NCI-H345 (cell line): ENCODE measurements around the gene UBAC1.

Experiments used
- DNase-seq: peaks from one replicate; lab custom pipeline; 2025; lab: John Stamatoyannopoulos, UW

Gene UBAC1

DNA sequence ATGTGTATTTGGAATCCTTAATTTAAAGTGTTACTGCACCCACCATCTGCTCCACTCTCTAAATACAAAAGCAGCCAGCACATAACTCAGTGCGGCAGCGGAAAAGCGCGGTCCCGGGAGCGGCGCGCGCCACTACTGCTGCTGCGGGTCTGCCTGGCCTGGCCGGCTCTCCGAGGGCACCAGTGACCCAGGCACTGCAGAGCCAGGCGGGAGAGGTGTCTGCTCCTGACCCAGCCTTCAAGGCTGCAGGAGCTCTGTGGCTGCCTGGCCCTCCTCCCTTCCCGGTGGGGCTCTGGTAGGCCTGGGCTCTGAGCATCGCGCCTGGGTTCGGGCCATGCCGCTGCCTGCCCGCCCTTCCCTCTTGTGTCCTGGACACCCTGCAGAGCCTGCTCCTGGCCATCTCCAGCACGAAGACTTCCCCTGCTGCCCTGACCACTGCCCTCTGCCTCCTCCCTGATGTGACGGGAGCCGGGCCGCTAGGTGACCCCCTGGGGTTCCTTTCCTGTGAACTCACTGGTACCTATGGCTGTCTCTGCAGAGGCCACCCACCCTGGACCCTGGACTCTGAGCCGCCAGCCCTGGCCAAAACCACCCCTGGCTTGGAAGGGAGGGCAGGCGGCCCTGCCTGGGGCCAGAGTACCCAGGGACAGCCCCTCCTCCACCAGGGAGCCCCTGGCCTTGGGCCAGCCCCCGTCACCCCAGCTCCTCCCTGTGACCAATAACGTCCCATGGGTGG is 32.8 kb upstream of the UBAC1 start:
- DNase-seq, result no peak

DNA sequence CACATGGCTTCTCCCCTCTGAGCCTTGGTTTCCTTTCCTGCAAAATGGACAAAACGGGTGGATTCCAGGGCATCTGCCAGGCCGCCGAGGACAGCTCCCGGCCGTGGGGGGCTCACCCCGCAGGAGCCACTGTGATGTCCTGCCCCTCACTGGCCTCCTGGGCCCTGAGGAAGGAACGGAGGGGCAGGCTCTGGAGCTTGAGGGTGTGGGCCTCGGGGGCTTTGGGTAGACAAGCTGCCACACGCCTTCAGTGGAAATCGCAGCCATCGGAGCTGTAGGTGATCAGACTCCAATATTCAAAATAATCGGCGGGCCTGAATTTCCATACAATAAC is 32.2 kb upstream of the UBAC1 start:
- DNase-seq, result no peak

DNA sequence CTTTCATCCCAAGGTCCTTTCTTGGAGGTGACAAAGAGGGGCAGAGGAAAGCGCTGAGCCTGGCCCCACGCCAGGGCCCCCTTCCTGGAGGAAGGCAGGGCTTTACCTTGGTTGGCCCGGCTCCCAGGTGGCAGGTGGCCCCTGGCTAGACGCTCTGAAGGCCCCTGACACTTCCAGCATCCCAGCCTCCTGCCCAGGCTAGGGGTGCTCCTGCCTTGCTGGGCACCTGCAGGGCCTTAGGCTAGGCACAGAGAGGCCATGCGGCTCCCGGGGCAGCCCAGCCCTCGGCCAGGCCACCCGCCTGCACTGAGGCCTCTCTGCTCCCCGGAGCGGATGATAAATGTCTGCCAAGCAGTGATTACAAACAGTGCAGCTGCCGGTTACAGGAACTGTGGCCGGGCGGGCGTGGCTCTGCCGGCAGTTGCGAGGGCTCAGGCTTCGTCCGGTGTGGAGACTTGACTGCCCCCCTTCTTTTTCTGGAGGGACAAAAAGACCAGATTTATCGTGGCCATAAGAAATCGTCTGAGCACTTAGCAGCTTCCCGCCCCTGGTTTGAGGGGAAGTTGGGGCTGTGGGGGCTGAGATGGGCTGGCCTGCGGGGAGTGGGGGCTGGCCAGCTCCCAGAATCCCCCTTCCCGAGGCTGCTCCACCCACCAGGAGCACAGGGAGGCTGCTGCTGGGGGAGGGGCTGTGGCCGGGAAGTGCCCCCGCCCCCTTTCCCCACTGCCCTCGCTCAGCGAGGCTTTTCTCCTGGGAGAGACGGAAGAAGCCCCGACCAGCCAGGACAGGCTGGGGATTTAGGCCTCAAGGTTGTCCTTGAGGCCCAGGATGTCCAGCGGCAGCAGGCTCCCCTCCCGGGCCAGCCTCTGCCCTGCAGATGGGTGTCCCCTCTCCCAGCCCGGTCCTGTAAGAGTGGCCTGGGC is 31.6 kb upstream of the UBAC1 start:
- peak; percentile 75 for DNase-seq

DNA sequence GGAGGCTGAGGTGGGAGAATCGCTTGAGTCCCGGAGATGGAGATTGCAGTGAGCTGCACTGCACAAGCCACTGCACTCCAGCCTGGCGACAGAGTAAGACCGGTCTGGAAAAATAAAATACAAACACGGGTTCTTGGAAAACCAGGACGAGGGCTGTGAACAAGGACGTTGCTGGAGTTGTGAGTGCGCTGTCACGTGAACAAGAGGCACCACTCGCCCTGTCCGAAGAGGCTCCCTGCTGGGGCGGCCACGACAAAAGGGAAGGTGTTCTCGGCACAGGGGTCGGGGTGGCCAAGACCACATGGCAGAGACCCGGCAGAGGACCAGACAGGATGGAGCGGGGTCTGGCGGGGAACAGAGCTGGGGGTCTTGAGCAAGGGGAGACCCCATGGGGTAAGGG is 30.6 kb upstream of the UBAC1 start:
- no peak for DNase-seq

DNA sequence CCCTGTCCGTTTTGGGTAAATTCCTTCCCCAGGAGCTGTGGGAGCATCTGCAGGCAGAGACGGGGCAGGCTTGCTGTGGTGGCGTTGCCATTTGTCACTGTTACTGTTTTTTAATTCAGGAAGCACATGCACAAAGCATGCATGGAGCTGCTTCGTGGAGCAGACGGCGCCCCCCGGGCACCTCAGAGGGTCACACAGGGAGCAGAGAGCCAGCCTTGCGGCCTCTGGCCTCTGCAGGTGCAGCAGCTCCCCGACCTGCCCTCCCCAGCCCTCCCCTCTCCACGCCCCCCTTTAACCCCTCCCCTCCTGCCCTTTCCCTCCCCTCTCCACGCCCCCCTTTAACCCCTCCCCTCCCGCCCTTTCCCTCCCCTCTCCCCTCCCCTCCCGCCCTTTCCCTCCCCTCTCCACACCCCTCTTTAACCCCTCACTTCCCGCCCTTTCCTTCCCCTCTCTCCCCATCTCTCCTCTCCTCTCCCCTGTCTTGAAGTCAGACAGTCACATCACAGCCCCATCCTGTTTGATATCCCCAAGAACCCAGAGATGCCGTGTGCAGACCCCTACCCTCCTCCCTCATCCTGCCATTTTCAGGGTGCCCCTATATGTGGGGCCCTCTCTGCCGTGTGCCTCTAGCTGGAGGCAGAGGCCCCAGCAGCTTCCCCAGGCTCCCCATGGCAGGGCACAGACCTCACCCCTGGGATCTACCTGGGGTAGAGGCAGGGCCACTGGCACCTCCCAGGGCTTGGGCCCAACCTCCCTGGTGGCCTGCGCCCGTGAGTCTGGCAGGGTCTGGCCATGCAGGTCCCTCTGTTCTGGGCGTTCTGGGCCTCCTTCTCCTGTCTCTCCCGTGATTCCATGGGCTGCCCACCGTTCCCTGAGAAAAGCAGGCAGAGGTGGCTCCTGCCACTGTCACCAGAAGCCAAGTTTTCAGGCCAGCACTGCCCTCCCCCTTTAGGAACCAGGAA is 29.6 kb upstream of the UBAC1 start:
- DNase-seq, result peak; percentile 89

DNA sequence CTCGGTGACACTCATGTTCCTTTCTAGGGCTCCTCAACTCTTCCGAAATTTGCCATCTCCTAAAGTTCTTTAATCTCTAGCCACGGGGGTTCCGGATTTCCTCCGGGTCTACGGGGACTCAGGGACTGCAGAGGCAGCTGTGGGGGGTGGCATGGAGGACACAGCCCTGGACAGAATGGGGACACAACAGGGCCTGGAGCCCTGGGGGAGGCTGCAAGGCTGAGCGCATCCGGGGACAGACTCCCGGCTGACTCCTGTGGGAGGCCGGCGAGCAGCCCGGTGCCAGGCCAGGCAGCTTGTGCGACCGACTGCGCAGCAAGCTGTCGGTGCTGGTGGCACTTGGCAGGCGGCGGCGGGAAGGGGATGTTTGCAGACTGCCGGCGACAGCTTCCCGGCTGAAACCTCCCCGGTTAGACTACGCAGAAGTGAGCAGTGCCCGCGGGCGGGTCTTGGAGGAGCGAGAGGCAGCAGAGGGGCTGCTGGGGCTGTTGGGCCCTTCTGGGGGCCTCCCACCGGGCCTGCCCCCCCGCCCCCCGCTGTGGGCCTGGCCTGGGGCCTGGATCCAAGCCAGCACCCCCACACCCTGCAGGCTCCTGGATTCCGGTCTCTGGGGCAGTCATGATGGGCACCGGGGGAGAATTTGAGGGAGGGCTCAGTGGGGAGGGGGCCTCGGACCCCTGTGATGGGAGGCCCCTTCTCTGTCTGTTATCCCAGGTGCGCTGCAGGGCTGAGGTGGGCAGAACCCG is 28.7 kb upstream of the UBAC1 start:
- peak; percentile 63 for DNase-seq

DNA sequence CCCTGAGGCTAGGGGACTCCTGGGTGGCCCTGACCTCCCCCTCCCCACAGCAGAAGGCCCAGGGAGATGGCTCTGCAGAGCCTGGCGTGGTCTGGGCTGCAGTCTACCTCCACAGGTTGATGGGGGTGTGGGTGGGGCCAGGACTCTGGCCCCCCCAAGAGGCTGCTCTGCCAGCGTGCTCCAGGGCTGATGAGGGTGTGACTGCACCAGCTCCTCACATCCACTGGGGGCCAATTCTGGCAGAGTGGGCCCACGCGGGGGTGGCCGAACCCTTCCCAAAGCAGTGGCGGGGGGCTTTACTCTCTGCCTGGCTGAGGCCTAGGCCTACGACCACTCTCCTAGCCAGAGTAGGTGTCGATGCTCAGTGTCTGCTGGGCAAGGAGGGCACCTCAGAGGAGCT is 28.0 kb upstream of the UBAC1 start:
- no peak for DNase-seq

DNA sequence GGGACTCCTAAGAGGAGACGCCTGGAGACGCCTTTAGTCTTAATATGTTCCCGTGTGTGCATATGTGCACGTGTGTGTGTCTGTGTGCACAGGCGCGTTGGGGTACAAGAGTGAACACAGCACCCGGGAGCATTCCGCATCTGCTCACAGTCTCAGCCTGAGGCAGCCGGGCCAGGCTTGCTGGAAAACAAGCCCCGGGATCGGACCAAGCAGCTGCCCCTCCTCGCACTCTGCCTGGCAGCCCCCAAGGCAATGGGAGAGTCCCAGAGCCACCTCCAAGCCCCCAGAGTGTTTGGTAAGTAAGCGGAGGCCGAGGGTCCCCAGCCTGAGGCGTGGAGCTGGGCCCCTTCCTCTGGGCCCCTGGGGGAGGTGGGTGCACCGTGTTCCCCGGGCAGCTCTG is 27.3 kb upstream of the UBAC1 start:
- no peak for DNase-seq

DNA sequence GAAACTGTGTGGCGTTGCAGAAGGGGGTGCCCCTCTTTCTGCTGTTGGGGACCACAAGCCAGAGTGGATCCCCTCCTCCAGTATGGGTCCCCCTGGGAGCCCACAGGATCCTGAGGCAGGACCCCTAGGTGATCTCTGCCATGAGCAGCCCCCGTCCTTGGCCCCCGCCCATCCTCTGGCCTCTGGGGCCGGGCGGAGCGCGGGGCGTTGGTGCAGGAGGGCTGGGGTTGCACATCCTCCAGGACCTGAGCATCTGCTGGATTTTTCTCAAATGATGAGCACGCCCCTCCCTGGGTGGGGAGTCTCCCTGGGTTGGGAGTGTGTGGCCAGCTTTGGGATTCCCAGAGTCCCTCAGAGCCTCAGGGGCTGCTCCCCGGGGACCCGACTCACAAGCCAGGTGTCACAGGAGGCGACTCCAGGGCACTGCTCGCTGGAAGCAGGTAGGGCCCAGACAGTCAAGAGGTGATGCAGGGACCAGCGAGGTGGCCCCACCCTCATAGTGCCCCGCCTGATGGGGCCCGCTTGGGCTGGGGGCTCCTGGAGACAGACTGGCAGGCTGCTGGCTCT is 26.7 kb upstream of the UBAC1 start:
- no peak for DNase-seq

DNA sequence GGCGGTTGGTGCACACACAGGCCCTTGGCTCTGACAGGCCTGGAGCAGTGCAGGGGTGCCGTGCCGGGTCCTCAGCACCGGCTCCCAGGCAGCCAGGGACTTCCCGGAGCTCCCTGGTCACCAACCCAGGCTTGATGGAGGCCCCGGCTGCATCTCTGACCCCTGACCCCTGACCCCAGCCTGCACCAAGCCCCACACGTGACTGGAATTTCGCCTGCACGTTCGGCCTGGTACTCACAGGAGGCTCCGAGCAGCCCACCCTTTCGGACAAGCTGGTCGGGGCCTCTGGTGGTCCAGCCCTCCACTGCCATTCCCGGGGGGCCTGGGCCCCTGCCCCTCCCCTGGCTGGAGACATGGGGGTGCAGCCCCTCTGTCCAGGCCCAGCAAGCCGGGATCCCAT is 25.4 kb upstream of the UBAC1 start:
- no peak for DNase-seq

DNA sequence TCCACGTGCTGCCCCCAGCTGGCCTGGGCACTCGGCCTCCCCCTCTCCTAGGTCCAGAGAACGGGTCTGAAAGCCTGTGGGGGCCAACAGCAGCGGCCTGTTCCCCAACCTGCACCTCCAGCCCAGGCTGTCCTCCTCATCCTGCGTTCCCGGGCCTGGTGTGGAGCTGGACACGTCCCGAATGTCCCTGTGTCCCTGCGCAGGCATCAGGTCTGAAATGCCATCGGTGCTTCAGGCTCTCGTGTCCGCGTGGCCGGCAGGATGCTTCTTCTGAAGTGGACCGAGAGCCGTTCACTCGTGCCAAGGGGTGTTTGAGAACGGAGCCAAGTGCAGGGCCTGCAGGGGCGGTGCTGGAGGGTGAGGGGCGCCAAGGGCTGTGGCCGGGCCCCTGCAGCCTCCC is 24.7 kb upstream of the UBAC1 start:
- DNase-seq, result no peak

DNA sequence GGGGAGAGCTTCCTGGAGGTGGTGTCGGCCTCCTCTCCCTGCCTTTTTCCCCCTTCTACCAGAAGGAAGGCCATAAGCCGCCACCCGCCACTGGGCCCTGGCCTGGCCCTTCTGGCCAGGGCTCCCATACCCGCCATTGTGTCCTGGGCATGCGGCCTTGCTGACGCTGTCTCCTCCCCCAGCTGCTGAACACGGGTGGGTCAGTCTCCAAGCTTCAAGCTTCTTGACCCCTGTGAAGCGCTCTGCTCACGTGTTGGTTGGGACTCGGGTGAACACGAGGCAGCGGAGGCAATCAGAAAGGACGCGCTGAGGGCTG is 24.2 kb upstream of the UBAC1 start:
- no peak for DNase-seq

DNA sequence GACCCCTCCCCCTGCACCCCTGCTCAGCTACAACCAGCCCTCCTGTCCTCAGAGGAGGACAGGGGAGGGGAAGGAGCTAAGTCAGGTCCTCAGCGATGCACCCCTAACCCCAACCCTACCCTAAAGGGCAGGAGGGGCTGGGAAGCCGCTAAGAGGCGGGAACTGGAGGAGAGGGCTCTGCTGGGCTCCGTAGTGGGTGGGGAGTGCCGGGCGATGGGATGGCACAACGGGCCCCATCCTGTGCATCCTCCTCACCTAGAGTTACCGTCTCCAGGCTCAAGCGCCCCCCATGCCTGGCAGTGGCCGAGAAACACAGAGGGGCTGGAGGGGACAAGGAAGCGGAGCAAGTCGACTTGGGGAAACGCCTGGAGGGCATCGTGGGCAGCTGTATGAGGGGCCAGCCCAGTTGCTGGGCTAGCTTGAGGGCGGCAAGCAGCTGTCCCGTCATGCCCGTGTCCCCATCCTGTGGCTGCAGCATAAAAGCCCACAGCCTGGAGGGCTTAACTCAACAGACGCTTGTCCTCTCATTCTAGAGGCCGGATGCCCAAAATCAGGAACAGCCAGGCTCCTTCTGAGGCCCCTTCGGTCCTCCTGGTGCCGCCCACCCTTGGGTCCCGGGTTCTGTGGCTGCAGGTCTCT is 23.0 kb upstream of the UBAC1 start:
- DNase-seq, result no peak

DNA sequence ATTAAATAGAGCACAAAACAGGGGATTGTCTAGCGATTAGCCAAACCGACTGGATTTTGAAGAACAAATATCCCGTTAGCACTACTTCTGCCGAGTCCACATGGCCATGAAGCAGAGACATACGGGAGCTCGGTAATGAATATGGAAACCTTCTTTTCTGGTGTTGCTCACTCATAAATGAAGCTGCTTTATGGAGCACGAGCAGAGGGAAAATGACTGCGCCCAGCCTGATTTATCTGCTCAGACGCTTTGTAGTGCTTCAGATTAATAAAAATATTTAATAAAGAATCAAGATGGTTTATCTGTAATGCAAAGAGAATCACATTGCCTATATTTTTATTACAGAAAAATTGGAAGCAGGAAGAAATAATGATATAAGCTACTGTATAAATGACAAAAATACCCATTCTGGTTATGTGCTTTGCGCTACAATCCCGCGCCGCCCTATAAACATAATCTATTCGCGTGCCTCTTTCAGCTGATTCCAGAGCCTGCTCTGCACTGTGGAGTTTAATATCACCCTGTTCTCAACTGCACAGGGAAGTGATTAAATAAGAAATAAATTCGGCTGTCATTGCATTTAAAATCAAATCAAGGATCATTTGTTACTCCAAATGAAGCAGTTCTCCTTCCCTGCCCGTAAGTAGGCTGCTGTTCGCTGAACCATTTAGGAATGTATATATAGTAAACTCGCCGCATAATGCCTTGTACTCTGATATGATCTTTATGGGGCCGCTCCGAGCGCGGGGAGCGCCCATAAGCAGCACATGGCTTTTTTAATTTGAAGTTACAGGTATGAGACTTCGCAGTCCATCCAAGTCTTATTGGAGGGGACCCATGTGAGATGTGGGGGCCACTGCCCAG is 22.3 kb upstream of the UBAC1 start:
- DNase-seq, result no peak

DNA sequence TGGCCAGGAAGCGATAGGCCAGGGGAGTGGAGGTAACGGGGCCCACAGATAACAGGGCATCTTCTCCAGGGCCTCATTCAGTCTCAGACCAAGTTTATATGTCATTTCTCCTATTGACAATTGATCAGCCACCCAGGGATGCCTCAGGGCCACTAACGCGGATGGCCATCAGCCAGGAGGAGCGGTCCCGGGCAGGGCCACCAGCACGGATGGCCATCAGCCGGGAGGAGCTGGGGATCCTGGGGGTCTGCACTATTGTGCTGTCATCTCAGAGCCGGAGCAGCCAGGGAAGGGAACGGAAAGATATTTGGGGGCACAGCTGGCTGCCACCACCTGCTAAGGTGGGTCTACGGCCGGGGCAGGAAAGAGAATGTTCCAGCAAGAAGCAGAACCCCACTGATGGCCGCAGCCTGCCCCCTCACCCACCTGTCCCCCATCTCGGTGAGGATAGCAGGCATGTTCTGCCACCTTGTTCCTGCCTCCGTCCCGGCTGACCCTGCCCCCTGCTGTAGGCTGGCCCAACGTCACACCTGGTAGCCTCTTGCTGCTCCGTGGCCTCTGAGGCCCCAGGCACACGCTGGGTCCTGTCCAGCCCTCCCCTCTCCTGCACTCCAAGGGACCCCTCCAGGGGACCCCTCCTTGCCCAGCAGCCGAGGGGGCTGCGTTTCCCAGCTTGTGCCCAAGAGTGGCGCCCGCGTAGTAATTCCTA is 21.5 kb upstream of the UBAC1 start:
- no peak for DNase-seq

DNA sequence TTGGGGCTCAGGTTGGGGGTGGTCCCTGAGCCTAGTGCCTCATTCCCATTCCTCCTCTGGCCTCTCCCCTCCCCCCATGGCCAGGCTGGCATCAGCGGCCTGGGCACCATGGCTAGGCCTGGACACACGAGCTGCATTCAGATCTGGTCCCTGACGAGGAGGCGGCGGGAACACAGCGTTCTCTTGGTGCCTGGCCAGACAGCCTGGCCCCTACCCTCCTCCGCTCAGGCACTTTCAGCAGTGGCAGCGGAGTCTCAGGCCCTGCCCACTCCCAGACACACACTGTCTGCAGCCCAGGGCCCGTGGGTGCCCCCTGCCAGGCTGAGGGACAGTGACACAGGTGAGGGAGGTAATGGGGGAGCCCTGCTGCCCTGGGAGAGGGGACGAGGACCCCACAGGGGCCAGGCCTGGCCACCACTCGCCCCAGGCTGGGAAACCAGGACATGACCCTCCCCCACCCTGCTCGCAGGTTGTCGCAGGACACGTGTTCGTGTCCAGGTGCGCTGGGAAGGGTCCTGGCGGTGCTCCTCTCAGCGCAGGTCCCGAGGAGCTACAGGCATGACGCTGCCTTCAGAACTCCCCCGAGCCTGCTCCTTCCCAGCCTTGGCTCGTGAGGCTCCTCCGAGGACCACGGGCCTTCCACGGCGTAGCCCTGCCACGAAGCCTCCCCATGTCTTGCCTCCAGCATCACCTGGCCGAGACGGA is 19.9 kb upstream of the UBAC1 start:
- no peak for DNase-seq

DNA sequence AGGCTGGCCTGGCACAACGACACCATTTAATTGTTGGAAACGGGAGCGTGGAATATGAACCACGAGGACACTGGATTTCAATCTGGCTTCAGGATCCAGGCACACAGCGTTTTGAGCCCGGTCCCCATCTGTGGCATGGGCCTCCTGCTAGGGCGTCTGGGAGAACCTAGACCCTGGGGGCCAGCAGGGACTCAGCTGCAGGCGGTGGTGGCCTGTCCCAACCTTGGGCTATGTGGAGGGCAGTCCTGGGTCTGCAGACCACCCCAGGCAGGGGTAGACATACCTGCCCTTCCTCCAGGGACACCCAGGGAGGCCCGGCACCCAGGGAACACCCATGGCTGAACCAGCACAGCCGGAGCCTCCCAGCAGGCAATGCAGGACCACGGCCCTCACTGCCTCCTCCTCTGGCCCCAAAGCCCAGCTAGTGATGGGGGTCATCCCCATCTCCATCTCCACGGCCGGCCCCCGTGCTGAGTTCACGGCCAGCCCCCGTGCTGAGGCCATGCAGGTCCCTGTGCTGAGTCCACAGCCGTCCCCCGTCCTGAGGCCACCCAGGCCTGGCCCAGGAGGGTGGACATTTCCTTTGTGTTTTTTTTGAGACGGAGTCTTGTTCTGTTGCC is 18.5 kb upstream of the UBAC1 start:
- DNase-seq, result no peak
